Transverse colon (tissue), 4 donors: ENCODE results near the gene MAP3K3.

Experiments used
- CTCF ChIP-seq, 5 experiments: fragments of 200-600 bp in 3 of 5; fragments of 450-650 bp in 2 of 5; sonication (generic) in 3 of 5; IDR thresholded peaks; 1 replicate in 2 of 5; 2 replicates in 3 of 5; pipeline ENCODE4 v1.5.1; 2016 to 2017; ENCODE audit warnings: antibody characterized with exemption in 5 of 5, inconsistent platforms in 3 of 5, mild to moderate bottlenecking in 2 of 5, moderate library complexity in 1 of 5
- POLR2AphosphoS5 ChIP-seq, 3 donors: sonication (generic); formaldehyde crosslinking; IDR thresholded peaks; one replicate each; pipeline ENCODE4 v1.6.1; 2016; ENCODE audit warnings: antibody characterized with exemption in 3 of 3

GRCh38 chr17:63645775-63646487 lies 23.7 kb downstream of the MAP3K3 start:
- TF ChIP-seq CTCF (IDR thresholded peaks at IDR 0.05) (no peak), POLR2AphosphoS5 (IDR thresholded peaks at IDR 0.05) (no peak)
